Caco-2 (cell line): Measurements from ENCODE around the gene KLHDC3. TPM values are rescaled to one million over a fixed set of nuclear protein-coding genes. Genes with fewer than 3 reads are reported as not detected.

ENCODE experiments used
- BruUV-seq: library from RNA; stranded (reverse); fragments of 400-500 nt; replicated peaks from 2 replicates; lab custom pipeline; 2021; lab: Mats Ljungman, UMichigan
- CTCF ChIA-PET: fragments of 300-600 bp; sonication (Branson Sonifier 250); formaldehyde crosslinking; loops from one replicate; lab custom pipeline; 2022; ENCODE audit warnings: antibody characterized with exemption; lab: Charles Lee
- POLR2A ChIA-PET: fragments of 300-600 bp; sonication (Branson Sonifier 250); formaldehyde crosslinking; loops from one replicate; lab custom pipeline; 2022; ENCODE audit warnings: antibody characterized with exemption; lab: Charles Lee
- DNase-seq, 2 experiments: peaks; one replicate each; pipeline versions ENCODE4 v3.0.0 to v3.0.0-alpha.2; 2020 to 2022
- H3K27me3 ChIP-seq: replicated peaks from 2 replicates; pipeline ENCODE4 v1.6.0; 2011; ENCODE audit warnings: low read length; ENCODE audit not compliant: control insufficient read depth, insufficient read depth
- H3K36me3 ChIP-seq: 2 replicates; pipeline ENCODE4 v1.5.1; 2011; ENCODE audit warnings: low read length; ENCODE audit not compliant: control insufficient read depth, insufficient read depth
- H3K4me1 ChIP-seq: fragments of 250-450 bp; sonication (Bioruptor Pico); 2 replicates; pipeline ENCODE4 v1.5.1; 2020; ENCODE audit warnings: mild to moderate bottlenecking
- H3K4me3 ChIP-seq: 2 replicates; pipeline ENCODE4 v1.5.1; 2011; ENCODE audit warnings: low read depth, mild to moderate bottlenecking, control low read depth, low read length
- H3K9me3 ChIP-seq: fragments of 250-450 bp; sonication (Bioruptor Pico); 2 replicates; pipeline ENCODE4 v1.5.1; 2020; ENCODE audit warnings: mild to moderate bottlenecking, moderate library complexity
- H3K27ac Mint-ChIP-seq: one replicate; pipeline ENCODE4 v1.8.0; 2022; ENCODE audit warnings: mixed read lengths; ENCODE audit not compliant: unreplicated experiment
- H3K27me3 Mint-ChIP-seq: one replicate; pipeline ENCODE4 v1.8.0; 2022; ENCODE audit warnings: mixed read lengths; ENCODE audit not compliant: insufficient read depth, unreplicated experiment
- H3K36me3 Mint-ChIP-seq: one replicate; pipeline ENCODE4 v1.8.0; 2022; ENCODE audit warnings: mild to moderate bottlenecking, mixed read lengths; ENCODE audit not compliant: insufficient read depth, unreplicated experiment
- H3K4me1 Mint-ChIP-seq: one replicate; pipeline ENCODE4 v1.8.0; 2022; ENCODE audit warnings: low read depth, mixed read lengths; ENCODE audit not compliant: unreplicated experiment
- H3K4me3 Mint-ChIP-seq: one replicate; pipeline ENCODE4 v1.8.0; 2022; ENCODE audit warnings: mild to moderate bottlenecking, moderate library complexity, mixed read lengths; ENCODE audit not compliant: unreplicated experiment
- H3K9me3 Mint-ChIP-seq: one replicate; pipeline ENCODE4 v1.8.0; 2022; ENCODE audit warnings: mixed read lengths; ENCODE audit not compliant: unreplicated experiment
- intact Hi-C: fragments of 100-400 bp; cut with micrococcal nuclease; formaldehyde crosslinking; loops from one replicate; pipeline ENCODE4 v1.10.0; 2022; ENCODE audit not compliant: unreplicated experiment
- total RNA-seq: library from RNA; stranded (reverse); gene quantifications from 2 replicates; pipeline ENCODE4 v1.2.3, GENCODE V29; 2022
- TF ChIP-seq, protein P1 (sequence below), 2 experiments: fragments of 200-600 bp in 1 of 2; IDR thresholded peaks; 1 replicate in 1 of 2; 2 replicates in 1 of 2; pipeline versions ENCODE4 v1.5.1 to v1.8.0; 2011 to 2022; ENCODE audit warnings: antibody characterized with exemption in 1 of 2, control low read depth in 1 of 2, inconsistent platforms in 1 of 2, low read depth in 1 of 2, low read length in 1 of 2, mild to moderate bottlenecking in 1 of 2, moderate library complexity in 1 of 2; ENCODE audit not compliant: insufficient read depth in 1 of 2, severe bottlenecking in 1 of 2, unreplicated experiment in 1 of 2

KLHDC3 gene
- total RNA-seq, 1 experiment from 2014 or later = 66.8 TPM

DNA sequence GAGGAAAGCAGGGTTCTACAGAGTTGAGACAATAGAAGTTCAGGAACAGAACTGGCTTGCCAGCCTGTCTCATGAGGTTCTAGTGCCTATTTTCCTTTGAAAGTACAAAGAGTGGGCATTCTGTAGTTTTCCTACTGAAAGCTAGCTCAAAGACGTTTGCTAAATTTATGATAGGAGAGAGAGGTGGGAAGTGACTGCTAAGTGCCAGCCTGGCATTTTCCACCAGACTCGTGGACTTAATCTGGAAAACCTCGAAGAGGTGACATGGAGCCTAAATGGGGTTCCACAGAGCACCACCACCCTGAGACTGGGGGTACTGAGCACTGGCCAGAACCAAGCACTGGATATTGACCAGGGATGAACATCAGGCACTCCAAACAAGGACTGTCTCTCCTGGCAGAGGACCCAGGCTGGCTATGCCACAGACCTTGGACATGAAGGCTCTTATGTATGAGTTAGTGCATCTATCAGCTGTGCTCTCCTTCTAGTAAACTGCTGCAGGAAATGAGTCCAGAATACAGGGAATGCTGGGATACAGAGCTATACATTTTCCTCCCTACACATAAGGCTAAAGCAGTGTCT, 42.2 kb upstream of the KLHDC3 start:
- H3K27me3 Mint-ChIP-seq = no peaks in the 10 kb centered on the region
- CTCF ChIA-PET = interaction anchor here (0.6 kb wide), 1 partner anchor 43 kb away, joined by 3 read pairs; no protein-coding TSS in a partner anchor
- peaks cover 4% of the 10 kb centered on the region for H3K4me1 Mint-ChIP-seq
- POLR2A ChIA-PET = no interaction called here
- H3K4me3 ChIP-seq = no peak overlapping the region
- H3K9me3 ChIP-seq = no peaks in the 10 kb centered on the region
- H3K4me1 ChIP-seq = 0 out of 2 replicates have a peak, but pooled peaks cover 6% of the 10 kb centered on the region
- no peaks in the 10 kb centered on the region for H3K9me3 Mint-ChIP-seq
- no peaks in the 10 kb centered on the region for H3K36me3 ChIP-seq
- H3K27me3 ChIP-seq = no peaks in the 10 kb centered on the region
- TF ChIP-seq, protein P1, sequence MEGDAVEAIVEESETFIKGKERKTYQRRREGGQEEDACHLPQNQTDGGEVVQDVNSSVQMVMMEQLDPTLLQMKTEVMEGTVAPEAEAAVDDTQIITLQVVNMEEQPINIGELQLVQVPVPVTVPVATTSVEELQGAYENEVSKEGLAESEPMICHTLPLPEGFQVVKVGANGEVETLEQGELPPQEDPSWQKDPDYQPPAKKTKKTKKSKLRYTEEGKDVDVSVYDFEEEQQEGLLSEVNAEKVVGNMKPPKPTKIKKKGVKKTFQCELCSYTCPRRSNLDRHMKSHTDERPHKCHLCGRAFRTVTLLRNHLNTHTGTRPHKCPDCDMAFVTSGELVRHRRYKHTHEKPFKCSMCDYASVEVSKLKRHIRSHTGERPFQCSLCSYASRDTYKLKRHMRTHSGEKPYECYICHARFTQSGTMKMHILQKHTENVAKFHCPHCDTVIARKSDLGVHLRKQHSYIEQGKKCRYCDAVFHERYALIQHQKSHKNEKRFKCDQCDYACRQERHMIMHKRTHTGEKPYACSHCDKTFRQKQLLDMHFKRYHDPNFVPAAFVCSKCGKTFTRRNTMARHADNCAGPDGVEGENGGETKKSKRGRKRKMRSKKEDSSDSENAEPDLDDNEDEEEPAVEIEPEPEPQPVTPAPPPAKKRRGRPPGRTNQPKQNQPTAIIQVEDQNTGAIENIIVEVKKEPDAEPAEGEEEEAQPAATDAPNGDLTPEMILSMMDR (IDR thresholded peaks at IDR 0.05; ENCODE audit: insufficient read depth in 1 of 2, low read depth in 1 of 2, low read length in 1 of 2, severe bottlenecking in 1 of 2, unreplicated experiment in 1 of 2) = no peak
- no TSS peak for BruUV-seq
- DNase-seq = no peak
- peaks cover 11% of the 10 kb centered on the region for H3K36me3 Mint-ChIP-seq
- intact Hi-C loops = no loop called here
- no peak overlapping the region for H3K27ac Mint-ChIP-seq
- no peak overlapping the region for H3K4me3 Mint-ChIP-seq

DNA sequence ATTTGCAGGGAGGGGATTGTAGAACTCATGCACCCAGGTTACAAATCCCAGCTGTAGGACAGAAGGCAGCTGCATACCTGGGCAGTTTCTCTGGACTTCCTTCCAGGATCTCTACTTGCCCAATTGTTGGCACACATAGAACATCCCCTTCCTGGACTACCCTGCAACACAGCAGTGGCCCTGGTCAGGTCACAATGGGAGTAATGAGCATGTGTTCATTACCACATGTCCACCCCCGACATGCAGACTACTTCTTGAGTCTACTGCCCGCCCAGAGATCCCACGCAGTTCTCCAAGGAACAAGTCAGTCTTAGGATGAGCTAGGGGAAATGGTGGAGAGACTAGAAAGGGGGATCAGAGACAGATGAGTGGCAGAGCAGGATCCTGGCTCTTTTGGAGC, 40.1 kb upstream of the KLHDC3 start:
- no peak for DNase-seq
- Mint-ChIP-seq H3K4me1 (peaks cover 4% of the 10 kb centered on the region), H3K27me3 (no peaks in the 10 kb centered on the region), H3K27ac (no peak overlapping the region), H3K4me3 (no peak overlapping the region), H3K36me3 (peaks cover 22% of the 10 kb centered on the region), H3K9me3 (no peaks in the 10 kb centered on the region)
- Histone ChIP-seq H3K27me3 (no peaks in the 10 kb centered on the region), H3K4me1 (0 out of 2 replicates have a peak, but pooled peaks cover 6% of the 10 kb centered on the region), H3K9me3 (no peaks in the 10 kb centered on the region), H3K36me3 (no peaks in the 10 kb centered on the region), H3K4me3 (no peak overlapping the region)
- POLR2A ChIA-PET = no interaction called here
- TF ChIP-seq, protein P1 (IDR thresholded peaks at IDR 0.05; ENCODE audit: insufficient read depth in 1 of 2, low read depth in 1 of 2, low read length in 1 of 2, severe bottlenecking in 1 of 2, unreplicated experiment in 1 of 2) = no peak
- CTCF ChIA-PET = no interaction called here
- BruUV-seq = no TSS peak
- intact Hi-C loops = no loop called here

GRCh38 chr6:42974919-42975505, 39.0 kb upstream of the KLHDC3 start:
- Mint-ChIP-seq H3K27me3 (no peaks in the 10 kb centered on the region), H3K4me1 (peaks cover 10% of the 10 kb centered on the region), H3K36me3 (peaks cover 27% of the 10 kb centered on the region), H3K27ac (no peak overlapping the region), H3K9me3 (no peaks in the 10 kb centered on the region), H3K4me3 (no peak overlapping the region)
- no peak for DNase-seq
- no peak overlapping the region for H3K4me3 ChIP-seq
- no peaks in the 10 kb centered on the region for H3K27me3 ChIP-seq
- CTCF ChIA-PET = no interaction called here
- no peaks in the 10 kb centered on the region for H3K36me3 ChIP-seq
- no peaks in the 10 kb centered on the region for H3K9me3 ChIP-seq
- POLR2A ChIA-PET = interaction anchor here (0.6 kb wide), 1 partner anchor 9 kb away, joined by 3 read pairs; the partner anchor contains the start of gene PPP2R5D
- TF ChIP-seq, protein P1 (IDR thresholded peaks at IDR 0.05; ENCODE audit: insufficient read depth in 1 of 2, low read depth in 1 of 2, low read length in 1 of 2, severe bottlenecking in 1 of 2, unreplicated experiment in 1 of 2) = no peak
- intact Hi-C loops = no loop called here
- BruUV-seq = no TSS peak
- H3K4me1 ChIP-seq = 0 out of 2 replicates have a peak, but pooled peaks cover 6% of the 10 kb centered on the region
